Hepatocyte (in vitro differentiated cells): Measurements from ENCODE around the gene POLD4. TPM values are rescaled to one million over a fixed set of nuclear protein-coding genes. Genes with fewer than 3 reads are reported as not detected.

Experiments
- DNase-seq: peaks from one replicate; pipeline ENCODE4 v3.0.0-alpha.2; 2016; ENCODE audit warnings: low spot score
- H2AFZ ChIP-seq: fragments of 200-600 bp; sonication (generic); 2 replicates; pipeline ENCODE4 v1.6.0; 2016; ENCODE audit warnings: antibody characterized with exemption, mild to moderate bottlenecking
- H3K27ac ChIP-seq: fragments of 200-600 bp; sonication (generic); 2 replicates; pipeline ENCODE4 v1.5.1; 2016; ENCODE audit warnings: mild to moderate bottlenecking
- H3K27me3 ChIP-seq: fragments of 200-600 bp; sonication (generic); 2 replicates; pipeline ENCODE4 v1.6.1; 2016
- H3K36me3 ChIP-seq: fragments of 200-600 bp; sonication (generic); replicated peaks from 2 replicates; pipeline ENCODE4 v1.5.1; 2016; ENCODE audit warnings: low read depth; ENCODE audit not compliant: insufficient read depth
- H3K4me1 ChIP-seq: fragments of 200-600 bp; sonication (generic); 2 replicates; pipeline ENCODE4 v1.5.1; 2016; ENCODE audit warnings: mild to moderate bottlenecking, moderate library complexity; ENCODE audit not compliant: insufficient read depth
- H3K4me2 ChIP-seq: fragments of 200-600 bp; sonication (generic); 2 replicates; pipeline ENCODE4 v1.6.0; 2016
- H3K4me3 ChIP-seq: fragments of 200-600 bp; sonication (generic); 2 replicates; pipeline ENCODE4 v1.5.1; 2016; ENCODE audit warnings: mild to moderate bottlenecking
- H3K79me2 ChIP-seq: fragments of 200-600 bp; sonication (generic); 2 replicates; pipeline ENCODE4 v1.6.0; 2017; ENCODE audit warnings: mild to moderate bottlenecking
- H3K9me2 ChIP-seq: fragments of 200-600 bp; sonication (generic); replicated peaks from 2 replicates; pipeline ENCODE4 v1.6.0; 2017; ENCODE audit warnings: mild to moderate bottlenecking; ENCODE audit not compliant: insufficient read depth
- H3K9me3 ChIP-seq: fragments of 200-600 bp; sonication (generic); 2 replicates; pipeline ENCODE4 v1.5.1; 2016; ENCODE audit warnings: low read depth, mild to moderate bottlenecking
- H4K20me1 ChIP-seq: fragments of 200-600 bp; sonication (generic); 2 replicates; pipeline ENCODE4 v1.6.0; 2016; ENCODE audit warnings: mild to moderate bottlenecking; ENCODE audit not compliant: insufficient read depth, poor library complexity, severe bottlenecking
- CTCF ChIP-seq: fragments of 200-600 bp; sonication (generic); IDR thresholded peaks from 2 replicates; pipeline ENCODE4 v1.5.1; 2016; ENCODE audit warnings: antibody characterized with exemption, mild to moderate bottlenecking; ENCODE audit not compliant: poor library complexity
- EZH2 ChIP-seq: fragments of 200-600 bp; sonication (generic); IDR thresholded peaks from 2 replicates; pipeline ENCODE4 v1.6.1; 2016; ENCODE audit warnings: antibody characterized with exemption, mild to moderate bottlenecking, borderline replicate concordance
- EZH2phosphoT487 ChIP-seq: fragments of 200-600 bp; sonication (generic); IDR thresholded peaks from one replicate; pipeline ENCODE4 v1.6.1; 2018; ENCODE audit warnings: antibody characterized with exemption, mild to moderate bottlenecking, low read depth, moderate library complexity; ENCODE audit not compliant: unreplicated experiment, severe bottlenecking
- WGBS: methylation state at CpG from one replicate; pipeline ENCODE4 v1.1.6; 2016; ENCODE audit warnings: low lambda C conversion rate; ENCODE audit errors: missing lambda C conversion rate; 5-methylcytosine and 5-hydroxymethylcytosine counted together
- polyA plus RNA-seq: library from polyadenylated mRNA; unstranded; fragments of >200 nt; fragmentation: Nextera tagmentation; extraction: Ambion mirVana; gene quantifications from 2 replicates; pipeline ENCODE4 v1.2.1, GENCODE V29; 2016
- total RNA-seq: library from RNA; depleted of rRNA; stranded (reverse); fragments of >200 nt; gene quantifications from 2 replicates; pipeline ENCODE4 v1.2.3, GENCODE V29; 2014

Gene POLD4
- total and polyA plus RNA-seq, 2 experiments from 2014 or later, result 74.4 to 97.4 TPM

GRCh38 chr11:67355023-67355793 is 1.9 kb upstream of the POLD4 start:
- Histone ChIP-seq H3K27ac (peak overlapping the region; percentile 99), H3K36me3 (no peaks in the 10 kb centered on the region), H3K79me2 (peaks cover 20% of the 10 kb centered on the region), H3K27me3 (no peaks in the 10 kb centered on the region), H3K9me2 (no peaks in the 10 kb centered on the region), H3K9me3 (no peaks in the 10 kb centered on the region), H4K20me1 (no peaks in the 10 kb centered on the region), H3K4me1 (peaks cover 52% of the 10 kb centered on the region), H3K4me3 (no peak overlapping the region), H3K4me2 (peak overlapping the region; percentile 50), H2AFZ (no peak overlapping the region)
- 71% methylated on average over 11 of the region's 11 CpGs for WGBS
- no peak for DNase-seq
- no peak for TF ChIP-seq CTCF

GRCh38 chr11:67354075-67355022 is 1.0 kb upstream of the POLD4 start:
- H3K4me3 ChIP-seq, result no peak overlapping the region
- H3K79me2 ChIP-seq, result peaks cover 20% of the 10 kb centered on the region
- no peaks in the 10 kb centered on the region for H3K27me3 ChIP-seq
- no peaks in the 10 kb centered on the region for H3K9me3 ChIP-seq
- H3K27ac ChIP-seq, result peak overlapping the region; percentile 99
- no peaks in the 10 kb centered on the region for H3K9me2 ChIP-seq
- DNase-seq, result peak; percentile 93
- TF ChIP-seq EZH2phosphoT487 (no peak), EZH2 (no peak), CTCF (no peak)
- H3K36me3 ChIP-seq, result no peaks in the 10 kb centered on the region
- H4K20me1 ChIP-seq, result no peaks in the 10 kb centered on the region
- H3K4me1 ChIP-seq, result peaks cover 52% of the 10 kb centered on the region
- no peak overlapping the region for H2AFZ ChIP-seq
- WGBS, result 34% methylated on average over 8 of the region's 8 CpGs
- peak overlapping the region; percentile 92 for H3K4me2 ChIP-seq

GRCh38 chr11:67352546-67353316 is 615 bp downstream of the POLD4 start:
- H3K9me2 ChIP-seq, result no peaks in the 10 kb centered on the region
- H3K9me3 ChIP-seq, result no peaks in the 10 kb centered on the region
- WGBS, result 21% methylated on average over 24 of the region's 25 CpGs
- peak; percentile 70 for DNase-seq
- H2AFZ ChIP-seq, result peak overlapping the region; percentile 25
- H3K27ac ChIP-seq, result peak overlapping the region; percentile 99
- no peaks in the 10 kb centered on the region for H3K36me3 ChIP-seq
- peak overlapping the region; percentile 92 for H3K4me2 ChIP-seq
- no peaks in the 10 kb centered on the region for H3K27me3 ChIP-seq
- no peaks in the 10 kb centered on the region for H4K20me1 ChIP-seq
- peak overlapping the region; percentile 50 for H3K4me3 ChIP-seq
- TF ChIP-seq EZH2phosphoT487 (no peak), EZH2 (no peak), CTCF (no peak)
- peaks cover 56% of the 10 kb centered on the region for H3K4me1 ChIP-seq
- H3K79me2 ChIP-seq, result peaks cover 20% of the 10 kb centered on the region
